PC-3 (cell line): ENCODE results near the gene MSI2.

Source experiments
- CTCF ChIP-seq: fragments of 300-600 bp; sonication (generic); conservative IDR thresholded peaks from 2 replicates; pipeline ENCODE4 v1.5.1; 2017; ENCODE audit warnings: antibody characterized with exemption, low read depth, mild to moderate bottlenecking, low read length
- EZH2 ChIP-seq: fragments of 300-600 bp; sonication (generic); IDR thresholded peaks from one replicate; pipeline ENCODE4 v1.6.1; 2017; ENCODE audit warnings: antibody characterized with exemption, mild to moderate bottlenecking, low read length; ENCODE audit not compliant: unreplicated experiment

GRCh38 chr17:57614742-57615141 is 358.4 kb downstream of the MSI2 start:
- no peak for TF ChIP-seq CTCF
- TF ChIP-seq EZH2 = no peak
